Ovary (tissue), 9 donors: Measurements from ENCODE around the gene KICS2. TPM values are rescaled to one million over a fixed set of nuclear protein-coding genes. Genes with fewer than 3 reads are reported as not detected.

Experiments used
- DNase-seq, 5 donors: peaks; one replicate each; pipeline ENCODE4 v3.0.0-alpha.2; 2019 to 2020
- H3K27ac ChIP-seq, 2 donors: fragments of 200-600 bp; one replicate each; pipeline versions ENCODE4 v1.5.1 to v1.8.0; 2019 to 2022
- H3K27me3 ChIP-seq: fragments of 200-600 bp; one replicate; pipeline ENCODE4 v1.8.0; 2022
- H3K36me3 ChIP-seq: fragments of 200-600 bp; sonication (generic); one replicate; pipeline ENCODE4 v1.5.1; 2019
- H3K4me1 ChIP-seq: one replicate; pipeline ENCODE4 v1.8.1; 2013; ENCODE audit warnings: mild to moderate bottlenecking, moderate library complexity; ENCODE audit not compliant: insufficient read depth
- H3K4me3 ChIP-seq: fragments of 200-600 bp; sonication (generic); one replicate; pipeline ENCODE4 v1.5.1; 2017
- H3K9me3 ChIP-seq, 2 donors: fragments of 200-600 bp in 1 of 2; sonication (generic) in 1 of 2; one replicate each; pipeline versions ENCODE4 v1.5.1 to v1.8.1; 2013 to 2019; ENCODE audit warnings: mild to moderate bottlenecking in 1 of 2, moderate library complexity in 1 of 2
- CTCF ChIP-seq, 3 donors: fragments of 450-650 bp in 2 of 3; fragments of 200-600 bp in 1 of 3; IDR thresholded peaks; one replicate each; pipeline versions ENCODE4 v1.5.1 to v1.8.0; 2016 to 2022; ENCODE audit warnings: antibody characterized with exemption in 3 of 3, mild to moderate bottlenecking in 1 of 3
- EP300 ChIP-seq: sonication (generic); formaldehyde crosslinking; IDR thresholded peaks from one replicate; pipeline ENCODE4 v1.6.1; 2017; ENCODE audit warnings: antibody characterized with exemption
- POLR2A ChIP-seq: fragments of 450-650 bp; IDR thresholded peaks from one replicate; pipeline ENCODE4 v1.6.1; 2017; ENCODE audit warnings: antibody characterized with exemption, mild to moderate bottlenecking, moderate library complexity
- WGBS, 3 donors: extraction: QIAGEN DNeasy Blood & Tissue Kit in 1 of 3; methylation state at CpG; one replicate each; pipeline versions ENCODE4 v1.1.5 to v1.1.7; 2013 to 2017; 5-methylcytosine and 5-hydroxymethylcytosine counted together
- intact Hi-C, 4 donors: fragments of 100-400 bp; cut with DNase I; formaldehyde crosslinking; loops; one replicate each; pipeline versions ENCODE4 v1.11.0 to v1.15.1; 2022 to 2023
- polyA plus RNA-seq, 2 donors: library from polyadenylated mRNA; stranded (reverse); fragments of 200-250 nt in 1 of 2; fragments of 350-450 nt in 1 of 2; fragmentation: Illumina TruSeq in 1 of 2; extraction: RNeasy Lipid Tissue Mini Kit (QIAGEN cat#74804) in 1 of 2; gene quantifications; one replicate each; pipeline ENCODE4 v1.2.3, GENCODE V29; 2013 to 2014
- total RNA-seq, 7 donors: library from RNA; depleted of rRNA in 2 of 7; stranded (reverse); fragments of >200 nt in 2 of 7; fragmentation: NEBNext Ultra II Directional in 3 of 7; extraction: Animal tissue kit (Norgen Biotek cat#: 25700) in 3 of 7; gene quantifications; one replicate each; pipeline versions ENCODE4 v1.1.0 to v1.2.4, GENCODE V29; 2016 to 2023
- donor health status: DM: no; HTN: no; CAD: no; lungs with moderate emphysema.
- donor health status: DM: no; HTN: no; CAD: no.
- donor health status: Bipolar disorder and iron deficiency.
- donor health status: DM: yes; HTN: yes; CAD: no.
- donor health status: DM: no; HTN: no; CAD: no.
- donor health status: DM: yes; HTN: yes; CAD: no.

Gene KICS2
- total and polyA plus RNA-seq, 9 donors = 3.4 to 15.2 (median 8.1) TPM

GRCh38 chr12:64255249-64255648 is 33.2 kb upstream of the KICS2 start:
- Histone ChIP-seq H3K36me3 (no peaks in the 10 kb centered on the region), H3K4me3 (no peak overlapping the region), H3K27me3 (no peaks in the 10 kb centered on the region), H3K27ac (no peak overlapping the region), H3K9me3 (no peaks in the 10 kb centered on the region), H3K4me1 (no peaks in the 10 kb centered on the region)
- WGBS, 3 donors = 66 to 81% (median 72%) methylated on average over 4 of the region's 4 CpGs
- TF ChIP-seq CTCF (IDR thresholded peaks at IDR 0.05) = no peak
- no peak for TF ChIP-seq EP300
- no peak for TF ChIP-seq POLR2A
- no peak for DNase-seq
- intact Hi-C loops = loop anchor here (5.0 kb wide), 4 partner anchors 73 to 423 kb away; partner anchors contain the start of gene SRGAP1 (in 2 of the 4)

- H3K4me3 ChIP-seq = no peak overlapping the region
- no peak for TF ChIP-seq CTCF (IDR thresholded peaks at IDR 0.05)
- no peaks in the 10 kb centered on the region for H3K9me3 ChIP-seq
- no peak for DNase-seq
- 42 to 67% (median 67%) methylated on average over 1 of the region's 1 CpG for WGBS, 3 donors
- intact Hi-C loops = loop anchor here in 1 of 4 donors (2.0 kb wide), 1 partner anchor 15 kb away; no protein-coding TSS in a partner anchor
- H3K27ac ChIP-seq = no peak overlapping the region
- no peaks in the 10 kb centered on the region for H3K27me3 ChIP-seq
- H3K36me3 ChIP-seq = no peaks in the 10 kb centered on the region
- no peaks in the 10 kb centered on the region for H3K4me1 ChIP-seq
Measured at GRCh38 chr12:64253356-64253755, 31.3 kb upstream of the KICS2 start.

GRCh38 chr12:64252681-64253080 is 30.6 kb upstream of the KICS2 start:
- intact Hi-C loops = loop anchor here in 1 of 4 donors (2.0 kb wide), 1 partner anchor 14 kb away; no protein-coding TSS in a partner anchor
- no peaks in the 10 kb centered on the region for H3K9me3 ChIP-seq
- no peak overlapping the region for H3K27ac ChIP-seq
- no peak overlapping the region for H3K4me3 ChIP-seq
- no peak for TF ChIP-seq EP300
- TF ChIP-seq POLR2A = no peak
- TF ChIP-seq CTCF (IDR thresholded peaks at IDR 0.05) = no peak
- 56 to 74% (median 66%) methylated on average over 3 of the region's 3 CpGs for WGBS, 3 donors
- H3K4me1 ChIP-seq = no peaks in the 10 kb centered on the region
- no peaks in the 10 kb centered on the region for H3K36me3 ChIP-seq
- H3K27me3 ChIP-seq = no peaks in the 10 kb centered on the region
- DNase-seq = peak in 1 of 5 donors; percentile 36

- DNase-seq = no peak
- no peak for TF ChIP-seq CTCF (IDR thresholded peaks at IDR 0.05)
- no peak for TF ChIP-seq POLR2A
- no peak for TF ChIP-seq EP300
- Histone ChIP-seq H3K27me3 (no peaks in the 10 kb centered on the region), H3K9me3 (no peaks in the 10 kb centered on the region), H3K36me3 (no peaks in the 10 kb centered on the region), H3K4me1 (peaks cover 6% of the 10 kb centered on the region), H3K4me3 (no peak overlapping the region), H3K27ac (no peak overlapping the region)
- intact Hi-C loops = no loop called here
- WGBS, 3 donors = 85 to 90% (median 89%) methylated on average over 4 of the region's 4 CpGs
Measured at GRCh38 chr12:64243809-64244208, 21.7 kb upstream of the KICS2 start.
